ENCODE data around the gene CERS6.

- TF ChIP-seq, protein P1, sequence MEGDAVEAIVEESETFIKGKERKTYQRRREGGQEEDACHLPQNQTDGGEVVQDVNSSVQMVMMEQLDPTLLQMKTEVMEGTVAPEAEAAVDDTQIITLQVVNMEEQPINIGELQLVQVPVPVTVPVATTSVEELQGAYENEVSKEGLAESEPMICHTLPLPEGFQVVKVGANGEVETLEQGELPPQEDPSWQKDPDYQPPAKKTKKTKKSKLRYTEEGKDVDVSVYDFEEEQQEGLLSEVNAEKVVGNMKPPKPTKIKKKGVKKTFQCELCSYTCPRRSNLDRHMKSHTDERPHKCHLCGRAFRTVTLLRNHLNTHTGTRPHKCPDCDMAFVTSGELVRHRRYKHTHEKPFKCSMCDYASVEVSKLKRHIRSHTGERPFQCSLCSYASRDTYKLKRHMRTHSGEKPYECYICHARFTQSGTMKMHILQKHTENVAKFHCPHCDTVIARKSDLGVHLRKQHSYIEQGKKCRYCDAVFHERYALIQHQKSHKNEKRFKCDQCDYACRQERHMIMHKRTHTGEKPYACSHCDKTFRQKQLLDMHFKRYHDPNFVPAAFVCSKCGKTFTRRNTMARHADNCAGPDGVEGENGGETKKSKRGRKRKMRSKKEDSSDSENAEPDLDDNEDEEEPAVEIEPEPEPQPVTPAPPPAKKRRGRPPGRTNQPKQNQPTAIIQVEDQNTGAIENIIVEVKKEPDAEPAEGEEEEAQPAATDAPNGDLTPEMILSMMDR (IDR thresholded peaks at IDR 0.05; ENCODE audit: low read depth, low read length), result no peak
- no peak for TF ChIP-seq POLR2A (IDR thresholded peaks at IDR 0.05; ENCODE audit: extremely low read depth, insufficient read length)
Measured at GRCh38 chr2:168450171-168450570, 5.9 kb upstream of the CERS6 start.
